ENCODE measurements around the gene GHITM.

GHITM gene

DNA sequence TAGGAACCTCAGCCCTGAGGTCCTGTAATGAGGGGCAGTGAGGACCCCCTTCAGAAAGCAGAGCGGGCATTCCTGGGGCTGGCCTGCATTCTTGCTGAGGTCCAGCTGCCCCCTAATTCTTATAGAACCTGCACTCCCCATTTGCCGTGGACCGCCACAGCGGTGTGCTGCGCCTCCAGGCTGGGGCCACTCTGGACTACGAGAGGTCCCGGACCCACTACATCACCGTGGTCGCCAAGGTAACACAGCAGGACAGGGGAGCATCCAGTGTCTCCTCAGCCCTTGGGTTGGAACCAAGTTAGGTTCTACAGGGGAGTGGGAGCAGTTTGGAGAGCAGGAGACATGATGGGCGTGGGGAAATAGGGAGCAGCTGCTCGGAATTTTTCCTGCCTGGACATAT is 62.4 kb downstream of the GHITM start:
- no peak for DNase-seq (ENCODE audit: low read depth)
- TF ChIP-seq, protein P1, sequence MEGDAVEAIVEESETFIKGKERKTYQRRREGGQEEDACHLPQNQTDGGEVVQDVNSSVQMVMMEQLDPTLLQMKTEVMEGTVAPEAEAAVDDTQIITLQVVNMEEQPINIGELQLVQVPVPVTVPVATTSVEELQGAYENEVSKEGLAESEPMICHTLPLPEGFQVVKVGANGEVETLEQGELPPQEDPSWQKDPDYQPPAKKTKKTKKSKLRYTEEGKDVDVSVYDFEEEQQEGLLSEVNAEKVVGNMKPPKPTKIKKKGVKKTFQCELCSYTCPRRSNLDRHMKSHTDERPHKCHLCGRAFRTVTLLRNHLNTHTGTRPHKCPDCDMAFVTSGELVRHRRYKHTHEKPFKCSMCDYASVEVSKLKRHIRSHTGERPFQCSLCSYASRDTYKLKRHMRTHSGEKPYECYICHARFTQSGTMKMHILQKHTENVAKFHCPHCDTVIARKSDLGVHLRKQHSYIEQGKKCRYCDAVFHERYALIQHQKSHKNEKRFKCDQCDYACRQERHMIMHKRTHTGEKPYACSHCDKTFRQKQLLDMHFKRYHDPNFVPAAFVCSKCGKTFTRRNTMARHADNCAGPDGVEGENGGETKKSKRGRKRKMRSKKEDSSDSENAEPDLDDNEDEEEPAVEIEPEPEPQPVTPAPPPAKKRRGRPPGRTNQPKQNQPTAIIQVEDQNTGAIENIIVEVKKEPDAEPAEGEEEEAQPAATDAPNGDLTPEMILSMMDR (IDR thresholded peaks at IDR 0.05; ENCODE audit: insufficient read depth, low read depth, low read length, missing control alignments): no peak
- no peak overlapping the region for H3K4me3 ChIP-seq (ENCODE audit: low read depth, low read length)

DNA sequence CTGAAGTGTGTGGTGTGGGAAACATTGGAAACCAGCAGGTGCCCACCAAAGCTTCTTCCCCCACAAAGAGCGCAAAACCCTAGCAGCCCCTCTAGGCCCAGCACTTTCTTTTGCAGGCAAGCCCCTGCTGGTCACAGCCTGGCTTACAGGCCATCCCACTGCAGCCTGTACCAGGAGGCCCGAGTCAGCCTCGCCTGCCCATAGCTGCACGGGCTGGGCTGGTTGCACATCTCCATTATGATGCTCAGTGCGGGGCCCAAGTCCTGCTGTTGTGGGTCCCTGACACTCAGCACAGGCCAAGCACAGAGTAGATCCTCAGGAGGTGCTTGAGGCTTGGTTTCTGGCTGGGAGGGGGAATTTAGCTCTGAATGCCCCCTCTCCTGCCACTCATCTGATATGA is 63.0 kb downstream of the GHITM start:
- TF ChIP-seq, protein P1 (IDR thresholded peaks at IDR 0.05; ENCODE audit: insufficient read depth, low read depth, low read length, missing control alignments): no peak
- H3K4me3 ChIP-seq (ENCODE audit: low read depth, low read length): no peak overlapping the region

More for the DNA sequence above, 63.0 kb downstream of the GHITM start:
- no peak for DNase-seq (ENCODE audit: low read depth)

Data from GM12865 (cell line).